ENCODE measurements around the gene GPRIN3.

The GPRIN3 gene

GRCh38 chr4:89245459-89245858 lies 62.1 kb downstream of the GPRIN3 start:
- no peak overlapping the region for H3K27ac ChIP-seq (ENCODE audit: low read depth, low read length)
- no peaks in the 10 kb centered on the region for H3K36me3 ChIP-seq (ENCODE audit: control insufficient read depth, insufficient read depth, low read length)
- no peaks in the 10 kb centered on the region for H3K4me1 ChIP-seq (ENCODE audit: control insufficient read depth, insufficient read depth, low read length)
- H3K27me3 ChIP-seq (ENCODE audit: control insufficient read depth, insufficient read depth, low read length): no peaks in the 10 kb centered on the region
- H3K9me3 ChIP-seq (ENCODE audit: control insufficient read depth, insufficient read depth, low read depth, low read length): no peaks in the 10 kb centered on the region
- no peak overlapping the region for H3K9ac ChIP-seq (ENCODE audit: low read length)
- H3K4me3 ChIP-seq (ENCODE audit: low read depth, low read length): no peak overlapping the region

- Histone ChIP-seq H3K9me3 (ENCODE audit: control insufficient read depth, insufficient read depth, low read depth, low read length) (no peaks in the 10 kb centered on the region), H3K27me3 (ENCODE audit: control insufficient read depth, insufficient read depth, low read length) (no peaks in the 10 kb centered on the region), H3K9ac (ENCODE audit: low read length) (no peak overlapping the region), H3K36me3 (ENCODE audit: control insufficient read depth, insufficient read depth, low read length) (no peaks in the 10 kb centered on the region), H3K27ac (ENCODE audit: low read depth, low read length) (no peak overlapping the region), H3K4me3 (ENCODE audit: low read depth, low read length) (no peak overlapping the region), H3K4me1 (ENCODE audit: control insufficient read depth, insufficient read depth, low read length) (no peaks in the 10 kb centered on the region)
Observed at GRCh38 chr4:89243733-89244252, 63.8 kb downstream of the GPRIN3 start.

- H3K4me1 ChIP-seq (ENCODE audit: control insufficient read depth, insufficient read depth, low read length): no peaks in the 10 kb centered on the region
- H3K9ac ChIP-seq (ENCODE audit: low read length): no peak overlapping the region
- H3K36me3 ChIP-seq (ENCODE audit: control insufficient read depth, insufficient read depth, low read length): no peaks in the 10 kb centered on the region
- no peaks in the 10 kb centered on the region for H3K9me3 ChIP-seq (ENCODE audit: control insufficient read depth, insufficient read depth, low read depth, low read length)
- H3K27ac ChIP-seq (ENCODE audit: low read depth, low read length): no peak overlapping the region
- no peaks in the 10 kb centered on the region for H3K27me3 ChIP-seq (ENCODE audit: control insufficient read depth, insufficient read depth, low read length)
- H3K4me3 ChIP-seq (ENCODE audit: low read depth, low read length): no peak overlapping the region
Observed at GRCh38 chr4:89242864-89243732, 64.5 kb downstream of the GPRIN3 start.

- H3K4me3 ChIP-seq (ENCODE audit: low read depth, low read length): no peak overlapping the region
- H3K9ac ChIP-seq (ENCODE audit: low read length): no peak overlapping the region
- no peaks in the 10 kb centered on the region for H3K27me3 ChIP-seq (ENCODE audit: control insufficient read depth, insufficient read depth, low read length)
- no peaks in the 10 kb centered on the region for H3K36me3 ChIP-seq (ENCODE audit: control insufficient read depth, insufficient read depth, low read length)
- no peak overlapping the region for H3K27ac ChIP-seq (ENCODE audit: low read depth, low read length)
- H3K4me1 ChIP-seq (ENCODE audit: control insufficient read depth, insufficient read depth, low read length): no peaks in the 10 kb centered on the region
- H3K9me3 ChIP-seq (ENCODE audit: control insufficient read depth, insufficient read depth, low read depth, low read length): no peaks in the 10 kb centered on the region
Observed at GRCh38 chr4:89242216-89242615, 65.4 kb downstream of the GPRIN3 start.

- H3K27ac ChIP-seq (ENCODE audit: low read depth, low read length): no peak overlapping the region
- no peak overlapping the region for H3K9ac ChIP-seq (ENCODE audit: low read length)
- H3K4me3 ChIP-seq (ENCODE audit: low read depth, low read length): no peak overlapping the region
- H3K9me3 ChIP-seq (ENCODE audit: control insufficient read depth, insufficient read depth, low read depth, low read length): peaks cover 4% of the 10 kb centered on the region
- H3K27me3 ChIP-seq (ENCODE audit: control insufficient read depth, insufficient read depth, low read length): no peaks in the 10 kb centered on the region
- no peaks in the 10 kb centered on the region for H3K36me3 ChIP-seq (ENCODE audit: control insufficient read depth, insufficient read depth, low read length)
- H3K4me1 ChIP-seq (ENCODE audit: control insufficient read depth, insufficient read depth, low read length): no peaks in the 10 kb centered on the region
Observed at GRCh38 chr4:89230271-89230670, 77.3 kb downstream of the GPRIN3 start.

GRCh38 chr4:89226665-89227574 lies 80.7 kb downstream of the GPRIN3 start:
- Histone ChIP-seq H3K4me3 (ENCODE audit: low read depth, low read length) (no peak overlapping the region), H3K27ac (ENCODE audit: low read depth, low read length) (no peak overlapping the region), H3K9me3 (ENCODE audit: control insufficient read depth, insufficient read depth, low read depth, low read length) (no peaks in the 10 kb centered on the region), H3K36me3 (ENCODE audit: control insufficient read depth, insufficient read depth, low read length) (no peaks in the 10 kb centered on the region), H3K9ac (ENCODE audit: low read length) (no peak overlapping the region), H3K27me3 (ENCODE audit: control insufficient read depth, insufficient read depth, low read length) (no peaks in the 10 kb centered on the region), H3K4me1 (ENCODE audit: control insufficient read depth, insufficient read depth, low read length) (no peaks in the 10 kb centered on the region)

- H3K27me3 ChIP-seq (ENCODE audit: control insufficient read depth, insufficient read depth, low read length): no peaks in the 10 kb centered on the region
- H3K36me3 ChIP-seq (ENCODE audit: control insufficient read depth, insufficient read depth, low read length): no peaks in the 10 kb centered on the region
- H3K9me3 ChIP-seq (ENCODE audit: control insufficient read depth, insufficient read depth, low read depth, low read length): no peaks in the 10 kb centered on the region
- no peak overlapping the region for H3K9ac ChIP-seq (ENCODE audit: low read length)
- no peak overlapping the region for H3K27ac ChIP-seq (ENCODE audit: low read depth, low read length)
- H3K4me1 ChIP-seq (ENCODE audit: control insufficient read depth, insufficient read depth, low read length): no peaks in the 10 kb centered on the region
- H3K4me3 ChIP-seq (ENCODE audit: low read depth, low read length): no peak overlapping the region
Observed at GRCh38 chr4:89222170-89222569, 85.4 kb downstream of the GPRIN3 start.

GRCh38 chr4:89221167-89221867 lies 86.3 kb downstream of the GPRIN3 start:
- no peaks in the 10 kb centered on the region for H3K27me3 ChIP-seq (ENCODE audit: control insufficient read depth, insufficient read depth, low read length)
- H3K4me1 ChIP-seq (ENCODE audit: control insufficient read depth, insufficient read depth, low read length): no peaks in the 10 kb centered on the region
- no peak overlapping the region for H3K9ac ChIP-seq (ENCODE audit: low read length)
- no peaks in the 10 kb centered on the region for H3K9me3 ChIP-seq (ENCODE audit: control insufficient read depth, insufficient read depth, low read depth, low read length)
- no peak overlapping the region for H3K27ac ChIP-seq (ENCODE audit: low read depth, low read length)
- H3K4me3 ChIP-seq (ENCODE audit: low read depth, low read length): no peak overlapping the region
- no peaks in the 10 kb centered on the region for H3K36me3 ChIP-seq (ENCODE audit: control insufficient read depth, insufficient read depth, low read length)

GRCh38 chr4:89218587-89218986 lies 89.0 kb downstream of the GPRIN3 start:
- Histone ChIP-seq H3K27ac (ENCODE audit: low read depth, low read length) (no peak overlapping the region), H3K9me3 (ENCODE audit: control insufficient read depth, insufficient read depth, low read depth, low read length) (no peaks in the 10 kb centered on the region), H3K36me3 (ENCODE audit: control insufficient read depth, insufficient read depth, low read length) (no peaks in the 10 kb centered on the region), H3K4me3 (ENCODE audit: low read depth, low read length) (no peak overlapping the region), H3K9ac (ENCODE audit: low read length) (no peak overlapping the region), H3K27me3 (ENCODE audit: control insufficient read depth, insufficient read depth, low read length) (no peaks in the 10 kb centered on the region), H3K4me1 (ENCODE audit: control insufficient read depth, insufficient read depth, low read length) (no peaks in the 10 kb centered on the region)

- no peaks in the 10 kb centered on the region for H3K9me3 ChIP-seq (ENCODE audit: control insufficient read depth, insufficient read depth, low read depth, low read length)
- H3K27me3 ChIP-seq (ENCODE audit: control insufficient read depth, insufficient read depth, low read length): no peaks in the 10 kb centered on the region
- no peak overlapping the region for H3K9ac ChIP-seq (ENCODE audit: low read length)
- no peak overlapping the region for H3K27ac ChIP-seq (ENCODE audit: low read depth, low read length)
- no peaks in the 10 kb centered on the region for H3K4me1 ChIP-seq (ENCODE audit: control insufficient read depth, insufficient read depth, low read length)
- no peaks in the 10 kb centered on the region for H3K36me3 ChIP-seq (ENCODE audit: control insufficient read depth, insufficient read depth, low read length)
- H3K4me3 ChIP-seq (ENCODE audit: low read depth, low read length): no peak overlapping the region
Observed at GRCh38 chr4:89217604-89218003, 90.0 kb downstream of the GPRIN3 start.
